Right lobe of liver (tissue), 4 donors: ENCODE results near the gene KIRREL3.

Experiments used
- CTCF ChIP-seq, 4 donors: fragments of 200-600 bp in 3 of 4; fragments of 450-650 bp in 1 of 4; IDR thresholded peaks; one replicate each; pipeline versions ENCODE4 v1.5.1 to v1.8.0; 2016 to 2022; ENCODE audit warnings: antibody characterized with exemption in 4 of 4, mild to moderate bottlenecking in 2 of 4
- POLR2A ChIP-seq: fragments of 450-650 bp; IDR thresholded peaks from one replicate; pipeline ENCODE4 v1.6.1; 2017; ENCODE audit warnings: antibody characterized with exemption, mild to moderate bottlenecking
- donor health status: DM: no; HTN: no; CAD: no.
- donor health status: DM: no; HTN: no; CAD: no.
- donor health status: DM: no; HTN: yes; CAD: no.

- TF ChIP-seq CTCF (IDR thresholded peaks at IDR 0.05) (no peak), POLR2A (no peak)
These were observed 277.5 kb downstream of the KIRREL3 start for GRCh38 chr11:126722956-126723664.
